C4-2B (cell line): ENCODE measurements around the gene COL9A3.

Experiments
- ZFX ChIP-seq: fragments of 450-650 bp; IDR thresholded peaks from 2 replicates; pipeline ENCODE4 v1.6.1; 2017
- TF ChIP-seq, protein P1 (sequence below): fragments of 450-650 bp; conservative IDR thresholded peaks from 2 replicates; pipeline ENCODE4 v1.5.1; 2017; ENCODE audit warnings: mild to moderate bottlenecking

DNA sequence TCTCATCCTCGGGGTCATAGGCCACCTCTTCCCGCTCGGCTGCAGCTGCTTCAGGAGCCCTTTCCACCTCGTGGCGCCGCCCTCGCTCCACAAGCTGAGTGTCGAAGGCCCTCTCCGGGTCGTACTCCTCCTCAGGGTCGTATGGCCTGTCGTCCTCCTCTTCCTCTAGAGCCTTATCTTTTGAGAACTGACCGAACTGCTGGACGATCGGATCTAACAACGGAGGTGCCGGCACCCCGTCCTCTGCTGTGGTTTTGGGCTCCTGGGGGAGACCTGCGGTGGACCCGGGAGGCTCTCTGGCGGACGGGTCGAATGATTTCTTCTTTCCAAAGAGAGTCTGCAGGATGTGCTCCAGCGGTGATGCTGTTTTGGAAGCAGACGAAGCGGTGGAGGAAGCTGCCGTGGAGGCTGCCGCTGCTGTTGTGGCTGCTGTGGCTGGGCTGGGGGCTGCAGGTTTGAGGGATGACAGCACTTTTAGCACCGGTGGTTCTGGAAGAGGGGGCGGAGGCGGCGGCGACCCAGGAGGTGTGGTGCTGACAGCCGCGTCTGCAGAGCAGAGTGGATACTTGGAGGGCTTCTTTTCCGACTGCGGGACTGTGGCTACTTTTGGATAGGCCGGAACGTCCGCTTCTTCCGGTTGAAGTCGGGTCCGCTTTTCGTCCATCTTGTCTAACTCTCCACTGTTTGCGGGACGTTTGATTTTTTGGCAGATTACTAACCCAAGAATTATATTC lies 65.0 kb downstream of the COL9A3 start:
- TF ChIP-seq, protein P1, sequence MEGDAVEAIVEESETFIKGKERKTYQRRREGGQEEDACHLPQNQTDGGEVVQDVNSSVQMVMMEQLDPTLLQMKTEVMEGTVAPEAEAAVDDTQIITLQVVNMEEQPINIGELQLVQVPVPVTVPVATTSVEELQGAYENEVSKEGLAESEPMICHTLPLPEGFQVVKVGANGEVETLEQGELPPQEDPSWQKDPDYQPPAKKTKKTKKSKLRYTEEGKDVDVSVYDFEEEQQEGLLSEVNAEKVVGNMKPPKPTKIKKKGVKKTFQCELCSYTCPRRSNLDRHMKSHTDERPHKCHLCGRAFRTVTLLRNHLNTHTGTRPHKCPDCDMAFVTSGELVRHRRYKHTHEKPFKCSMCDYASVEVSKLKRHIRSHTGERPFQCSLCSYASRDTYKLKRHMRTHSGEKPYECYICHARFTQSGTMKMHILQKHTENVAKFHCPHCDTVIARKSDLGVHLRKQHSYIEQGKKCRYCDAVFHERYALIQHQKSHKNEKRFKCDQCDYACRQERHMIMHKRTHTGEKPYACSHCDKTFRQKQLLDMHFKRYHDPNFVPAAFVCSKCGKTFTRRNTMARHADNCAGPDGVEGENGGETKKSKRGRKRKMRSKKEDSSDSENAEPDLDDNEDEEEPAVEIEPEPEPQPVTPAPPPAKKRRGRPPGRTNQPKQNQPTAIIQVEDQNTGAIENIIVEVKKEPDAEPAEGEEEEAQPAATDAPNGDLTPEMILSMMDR = no peak
- no peak for TF ChIP-seq ZFX
